Lower lobe of right lung (tissue), 2 donors: ENCODE results near the gene RASGRF2. TPM values are rescaled to one million over a fixed set of nuclear protein-coding genes. Genes with fewer than 3 reads are reported as not detected.
A peak's percentile ranks its signal among the peaks of the same experiment; 100 is the strongest.

ENCODE experiments used
- ATAC-seq, 2 donors: fragments of 200-7000 bp; cut with Tn5 transposase; one replicate each; pipeline ENCODE4 v1.9.1; 2020 to 2022; ENCODE audit warnings: mild to moderate bottlenecking in 2 of 2, moderate library complexity in 2 of 2
- DNase-seq: peaks from one replicate; pipeline ENCODE4 v3.0.0-alpha.2; 2020
- H3K27ac ChIP-seq: fragments of 200-600 bp; one replicate; pipeline ENCODE4 v1.8.0; 2022
- H3K27me3 ChIP-seq: fragments of 200-600 bp; one replicate; pipeline ENCODE4 v1.8.0; 2022; ENCODE audit warnings: low read depth
- H3K36me3 ChIP-seq: fragments of 200-600 bp; one replicate; pipeline ENCODE4 v1.8.0; 2022; ENCODE audit warnings: mild to moderate bottlenecking
- H3K4me1 ChIP-seq: fragments of 200-600 bp; one replicate; pipeline ENCODE4 v1.8.0; 2022
- H3K4me3 ChIP-seq: fragments of 200-600 bp; one replicate; pipeline ENCODE4 v1.8.0; 2022; ENCODE audit warnings: mild to moderate bottlenecking
- H3K9me3 ChIP-seq: fragments of 200-600 bp; one replicate; pipeline ENCODE4 v1.8.0; 2022
- CTCF ChIP-seq: fragments of 200-600 bp; IDR thresholded peaks from one replicate; pipeline ENCODE4 v1.8.0; 2022; ENCODE audit warnings: antibody characterized with exemption, mild to moderate bottlenecking
- intact Hi-C: fragments of 100-400 bp; cut with DNase I; formaldehyde crosslinking; loops from one replicate; pipeline ENCODE4 v1.11.0; 2022
- total RNA-seq: library from RNA; stranded (reverse); fragmentation: NEBNext Ultra II Directional; extraction: Animal tissue kit (Norgen Biotek cat#: 25700); gene quantifications from one replicate; pipeline ENCODE4 v1.2.1, GENCODE V29; 2021
- donor health status: DM: no; HTN: yes; CAD: no; lungs with severe emphysema.

The RASGRF2 gene
- total RNA-seq, 1 donor from 2014 or later = 6.7 TPM

DNA sequence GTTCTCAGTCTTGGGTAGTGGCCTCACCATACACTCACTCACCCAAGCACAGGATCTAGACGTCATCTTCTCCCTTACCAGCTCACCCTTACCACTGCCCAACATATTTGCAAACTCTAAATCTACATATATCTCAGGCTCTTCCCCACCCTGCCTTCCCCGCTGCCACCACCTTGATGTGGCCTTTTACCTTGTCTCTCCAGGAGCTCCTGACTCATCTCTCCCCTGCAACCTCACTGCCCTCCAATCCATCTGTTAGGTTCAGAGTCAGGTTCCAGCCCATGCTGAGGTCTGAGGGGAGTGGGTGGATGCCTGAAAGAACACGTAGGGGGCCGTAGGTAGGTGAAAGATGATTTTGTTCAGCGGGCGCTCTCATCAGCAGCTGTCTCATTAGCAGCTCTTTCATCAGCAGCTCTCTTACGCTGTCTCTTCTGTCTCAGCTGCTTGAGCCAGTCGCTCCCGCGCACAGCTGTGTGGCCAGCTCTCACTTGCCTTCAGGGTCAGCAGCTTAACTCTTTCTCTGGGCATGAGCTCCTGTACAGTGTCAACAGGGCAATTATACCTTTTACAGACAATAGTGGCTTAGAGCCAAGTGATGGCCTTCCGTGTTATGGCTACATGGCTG is 249.8 kb downstream of the RASGRF2 start:
- no peaks in the 10 kb centered on the region for H3K9me3 ChIP-seq
- no peaks in the 10 kb centered on the region for H3K36me3 ChIP-seq
- H3K4me3 ChIP-seq = no peak overlapping the region
- no peaks in the 10 kb centered on the region for H3K4me1 ChIP-seq
- ATAC-seq = no peak
- TF ChIP-seq CTCF = no peak
- intact Hi-C loops = no loop called here
- DNase-seq = no peak
- no peaks in the 10 kb centered on the region for H3K27me3 ChIP-seq
- H3K27ac ChIP-seq = no peak overlapping the region

- intact Hi-C loops = no loop called here
- no peak for TF ChIP-seq CTCF
- DNase-seq = no peak
- no peaks in the 10 kb centered on the region for H3K9me3 ChIP-seq
- H3K4me3 ChIP-seq = no peak overlapping the region
- no peaks in the 10 kb centered on the region for H3K4me1 ChIP-seq
- H3K27ac ChIP-seq = no peak overlapping the region
- ATAC-seq = peak; percentile 80 to 86
- no peaks in the 10 kb centered on the region for H3K36me3 ChIP-seq
- H3K27me3 ChIP-seq = no peaks in the 10 kb centered on the region
Observed at GRCh38 chr5:81212211-81212751, 252.1 kb downstream of the RASGRF2 start.

GRCh38 chr5:81213070-81213469 is 252.9 kb downstream of the RASGRF2 start:
- H3K9me3 ChIP-seq = no peaks in the 10 kb centered on the region
- peak; percentile 43 to 49 for ATAC-seq
- H3K36me3 ChIP-seq = no peaks in the 10 kb centered on the region
- H3K27me3 ChIP-seq = no peaks in the 10 kb centered on the region
- no peak for TF ChIP-seq CTCF
- intact Hi-C loops = no loop called here
- DNase-seq = no peak
- no peaks in the 10 kb centered on the region for H3K4me1 ChIP-seq
- no peak overlapping the region for H3K27ac ChIP-seq
- no peak overlapping the region for H3K4me3 ChIP-seq

- intact Hi-C loops = no loop called here
- TF ChIP-seq CTCF = no peak
- no peaks in the 10 kb centered on the region for H3K4me1 ChIP-seq
- DNase-seq = no peak
- no peaks in the 10 kb centered on the region for H3K36me3 ChIP-seq
- no peak overlapping the region for H3K4me3 ChIP-seq
- H3K27ac ChIP-seq = no peak overlapping the region
- no peak for ATAC-seq
- no peaks in the 10 kb centered on the region for H3K27me3 ChIP-seq
- H3K9me3 ChIP-seq = no peaks in the 10 kb centered on the region
Observed at GRCh38 chr5:81214848-81215247, 254.7 kb downstream of the RASGRF2 start.

- Histone ChIP-seq H3K27me3 (no peaks in the 10 kb centered on the region), H3K9me3 (no peaks in the 10 kb centered on the region), H3K27ac (no peak overlapping the region), H3K4me1 (no peaks in the 10 kb centered on the region), H3K36me3 (no peaks in the 10 kb centered on the region), H3K4me3 (no peak overlapping the region)
- intact Hi-C loops = no loop called here
- ATAC-seq = no peak
- no peak for DNase-seq
- no peak for TF ChIP-seq CTCF
Observed at GRCh38 chr5:81216152-81216551, 256.0 kb downstream of the RASGRF2 start.
